D721Med (cell line): ENCODE data around the gene MRM2.

Experiments
- DNase-seq: peaks from one replicate; pipeline ENCODE4 v3.0.0; 2011; ENCODE audit warnings: low spot score; ENCODE audit not compliant: insufficient read length
- FAIRE-seq: peaks from 2 replicates; lab custom pipeline; 2011; peaks lifted over from hg19 to GRCh38; lab: Jason Lieb, UNC
- TF ChIP-seq, protein P1 (sequence below): IDR thresholded peaks from 2 replicates; pipeline ENCODE4 v1.5.1; 2012; ENCODE audit warnings: mild to moderate bottlenecking, control low read depth; ENCODE audit not compliant: insufficient read depth; ENCODE audit errors: missing control alignments

The MRM2 gene

DNA sequence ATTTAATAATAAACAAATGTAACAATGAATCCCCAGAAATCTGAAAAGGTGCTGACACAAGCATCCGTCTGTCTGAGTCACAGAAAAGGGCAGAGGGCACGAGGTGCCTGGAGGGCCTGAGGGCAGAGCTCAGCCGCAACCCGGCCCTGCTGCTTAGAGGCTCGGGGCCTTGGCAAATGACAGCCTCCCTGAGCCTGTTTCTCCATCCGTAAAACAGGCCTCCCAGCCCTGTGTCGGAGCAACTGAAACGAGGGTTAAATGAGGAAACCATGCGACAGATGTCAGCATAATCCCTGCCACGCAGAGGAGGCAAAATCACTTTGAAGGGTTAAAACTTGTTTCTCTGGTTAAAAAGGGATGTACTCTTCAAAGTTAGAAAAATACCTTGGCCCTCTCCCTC is 24.9 kb upstream of the MRM2 start:
- FAIRE-seq: no peak

DNA sequence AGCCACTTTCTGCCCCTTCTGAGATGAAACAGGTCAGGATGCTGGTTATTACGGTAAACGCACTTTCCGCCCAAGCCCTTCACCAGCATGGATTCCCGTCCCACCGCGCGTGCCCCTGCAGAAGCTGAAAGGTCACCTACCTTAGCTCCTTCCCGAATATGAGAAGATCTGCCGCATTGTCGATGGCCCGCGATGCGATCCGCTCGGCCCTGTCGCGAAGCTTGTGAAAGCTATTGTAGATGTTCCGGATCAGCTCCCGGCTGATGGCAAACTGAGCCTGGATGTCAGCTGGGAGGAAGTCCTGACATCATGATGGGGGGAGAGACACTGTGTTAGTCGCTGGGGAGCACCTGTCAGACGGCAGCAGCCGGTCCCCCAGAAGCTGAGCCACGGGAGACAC is 22.2 kb upstream of the MRM2 start:
- DNase-seq (no peak), FAIRE-seq (no peak)
- TF ChIP-seq, protein P1, sequence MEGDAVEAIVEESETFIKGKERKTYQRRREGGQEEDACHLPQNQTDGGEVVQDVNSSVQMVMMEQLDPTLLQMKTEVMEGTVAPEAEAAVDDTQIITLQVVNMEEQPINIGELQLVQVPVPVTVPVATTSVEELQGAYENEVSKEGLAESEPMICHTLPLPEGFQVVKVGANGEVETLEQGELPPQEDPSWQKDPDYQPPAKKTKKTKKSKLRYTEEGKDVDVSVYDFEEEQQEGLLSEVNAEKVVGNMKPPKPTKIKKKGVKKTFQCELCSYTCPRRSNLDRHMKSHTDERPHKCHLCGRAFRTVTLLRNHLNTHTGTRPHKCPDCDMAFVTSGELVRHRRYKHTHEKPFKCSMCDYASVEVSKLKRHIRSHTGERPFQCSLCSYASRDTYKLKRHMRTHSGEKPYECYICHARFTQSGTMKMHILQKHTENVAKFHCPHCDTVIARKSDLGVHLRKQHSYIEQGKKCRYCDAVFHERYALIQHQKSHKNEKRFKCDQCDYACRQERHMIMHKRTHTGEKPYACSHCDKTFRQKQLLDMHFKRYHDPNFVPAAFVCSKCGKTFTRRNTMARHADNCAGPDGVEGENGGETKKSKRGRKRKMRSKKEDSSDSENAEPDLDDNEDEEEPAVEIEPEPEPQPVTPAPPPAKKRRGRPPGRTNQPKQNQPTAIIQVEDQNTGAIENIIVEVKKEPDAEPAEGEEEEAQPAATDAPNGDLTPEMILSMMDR: no peak

More for the DNA sequence above, 24.9 kb upstream of the MRM2 start:
- DNase-seq: peak; percentile 66
- TF ChIP-seq, protein P1: no peak

DNA sequence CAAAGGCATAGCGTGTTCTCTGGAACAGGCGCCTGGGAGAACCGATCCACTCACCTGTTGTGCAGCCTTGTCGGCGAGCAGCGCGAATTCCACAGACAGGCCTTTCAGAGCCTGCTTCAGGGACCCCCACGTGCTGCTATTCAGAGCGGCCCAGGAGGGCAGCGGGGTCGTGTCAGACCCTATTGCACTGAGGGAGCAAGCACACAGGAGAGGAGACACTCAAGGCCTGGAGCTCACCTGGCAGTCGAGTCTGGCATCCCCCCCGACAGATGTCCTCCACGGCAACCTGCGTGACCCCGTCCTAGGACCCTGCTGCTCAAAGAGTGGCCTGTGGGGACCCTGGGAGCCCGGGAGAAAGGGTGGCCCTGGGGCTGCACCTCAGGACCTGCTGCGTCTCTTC is 21.2 kb upstream of the MRM2 start:
- DNase-seq (no peak), FAIRE-seq (no peak)
- TF ChIP-seq, protein P1: no peak

DNA sequence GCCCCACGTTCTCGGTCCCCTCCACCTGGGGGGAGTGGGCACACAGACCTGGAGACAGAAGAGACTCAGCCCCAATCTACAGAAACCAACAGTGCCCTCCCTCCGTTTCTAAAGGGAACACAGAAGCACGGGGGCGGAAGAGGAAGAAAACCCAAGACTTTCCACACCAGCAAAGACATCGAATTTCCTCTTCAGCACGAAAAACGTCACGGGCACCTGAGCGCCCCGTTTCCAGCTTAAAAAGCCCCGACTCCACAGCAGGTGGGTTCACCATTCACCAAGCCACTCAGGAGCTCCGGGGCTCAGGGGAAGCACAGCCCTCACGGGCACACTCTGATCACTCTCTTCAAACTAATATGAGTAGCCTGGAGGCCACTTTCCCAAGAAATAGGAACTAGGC is 19.6 kb upstream of the MRM2 start:
- no peak for FAIRE-seq
- DNase-seq: no peak
- TF ChIP-seq, protein P1: no peak

DNA sequence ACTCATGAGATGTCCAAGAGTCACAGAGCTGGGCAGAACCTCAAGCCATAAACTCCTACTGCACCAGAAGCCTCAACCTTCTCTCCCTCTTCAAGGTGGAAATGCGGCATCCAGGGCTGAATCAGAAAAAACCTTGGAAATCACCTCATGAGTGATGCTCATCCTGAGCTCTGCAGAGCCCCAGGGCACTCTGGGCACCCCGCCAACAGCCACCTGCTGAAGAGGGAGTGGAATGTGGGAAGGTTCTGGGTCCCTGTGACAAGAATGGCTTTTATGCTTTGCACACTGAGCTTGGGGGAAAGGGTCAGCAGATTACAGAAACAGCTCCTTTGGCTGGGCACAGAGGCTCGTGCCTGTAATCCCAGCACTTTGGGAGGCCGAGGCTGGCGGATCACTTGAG is 18.8 kb upstream of the MRM2 start:
- FAIRE-seq (no peak), DNase-seq (no peak)
- TF ChIP-seq, protein P1: no peak

DNA sequence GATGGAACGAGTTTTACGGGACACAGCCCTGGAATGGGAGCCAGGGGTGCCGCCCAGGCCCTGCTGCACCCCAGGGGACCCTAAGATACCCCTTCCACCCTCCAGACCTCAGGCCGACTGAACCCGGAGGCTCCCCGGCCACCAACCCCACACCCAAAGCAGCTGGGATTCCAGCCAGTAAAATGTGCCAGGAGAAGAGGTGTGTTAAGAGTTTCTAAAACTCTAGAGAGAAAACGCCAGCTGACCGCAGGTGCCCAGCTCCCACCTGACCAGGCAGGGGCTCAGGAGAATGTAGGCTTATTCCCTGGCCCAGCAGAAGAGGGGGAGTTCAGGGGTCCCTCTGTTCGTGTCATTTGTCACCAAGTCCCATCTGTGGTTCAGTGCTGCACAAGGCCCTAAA is 17.5 kb upstream of the MRM2 start:
- FAIRE-seq: no peak
- TF ChIP-seq, protein P1: no peak

DNA sequence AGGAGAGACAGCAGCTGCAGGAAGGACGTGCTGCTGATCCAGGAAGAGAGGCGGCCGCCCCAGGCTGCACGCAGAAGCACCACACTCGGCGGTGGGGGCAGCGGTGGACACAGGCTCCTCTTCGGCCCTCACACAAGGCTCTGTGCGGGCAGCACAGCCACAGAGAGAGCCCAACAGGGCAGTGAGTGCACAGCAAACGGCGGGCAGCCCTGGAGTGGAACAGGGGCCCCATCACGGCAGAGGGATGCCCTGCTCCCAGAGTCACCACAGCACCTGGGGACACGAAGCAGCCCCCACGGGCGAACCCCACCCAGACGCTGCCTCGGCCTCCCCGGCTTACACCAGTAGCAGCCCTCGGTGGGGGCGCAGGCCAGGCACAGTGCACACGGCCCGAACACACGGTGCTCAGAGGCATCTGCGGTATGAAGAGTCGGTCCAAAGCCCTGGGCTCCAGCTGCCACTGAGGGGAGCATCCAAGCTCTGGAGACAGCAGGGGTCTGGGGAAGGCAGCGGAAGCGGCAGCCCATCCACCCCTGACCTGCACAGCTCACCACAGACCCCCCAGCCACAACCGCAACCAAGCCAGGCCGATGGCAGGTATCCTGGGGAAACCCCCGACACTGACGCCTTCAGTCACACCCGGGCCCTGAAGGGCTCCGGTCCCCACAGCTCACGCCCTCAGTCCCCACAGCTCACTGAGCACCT is 16.8 kb upstream of the MRM2 start:
- TF ChIP-seq, protein P1: no peak
- DNase-seq: no peak
- no peak for FAIRE-seq

More for the DNA sequence above, 17.5 kb upstream of the MRM2 start:
- DNase-seq: no peak
